Motor neuron (in vitro differentiated cells): ENCODE results near the gene CD69. TPM values are rescaled to one million over a fixed set of nuclear protein-coding genes. Genes with fewer than 3 reads are reported as not detected.
A peak's percentile ranks its signal among the peaks of the same experiment; 100 is the strongest.

Experiments used
- ATAC-seq, 8 experiments: fragments of 200-7000 bp; cut with Tn5 transposase; replicated peaks in 6 of 8; 2 replicates each; pipeline ENCODE4 v1.8.0; 2021; ENCODE audit warnings: mild to moderate bottlenecking in 8 of 8, moderate library complexity in 8 of 8
- H3K27ac ChIP-seq, 2 donors: fragments of 250-450 bp; sonication (Bioruptor Pico); 2 replicates each; pipeline ENCODE4 v1.9.0; 2021; ENCODE audit warnings: antibody characterized with exemption in 2 of 2, mild to moderate bottlenecking in 2 of 2, moderate library complexity in 1 of 2
- H3K4me1 ChIP-seq, 2 donors: fragments of 250-450 bp; sonication (Bioruptor Pico); replicated peaks in 1 of 2; 2 replicates each; pipeline ENCODE4 v1.6.1; 2021; ENCODE audit warnings: antibody characterized with exemption in 2 of 2, mild to moderate bottlenecking in 2 of 2, moderate library complexity in 1 of 2
- H3K4me3 ChIP-seq, 5 donors: fragments of 250-450 bp; sonication (Bioruptor Pico); 2 replicates each; pipeline ENCODE4 v1.9.0; 2021; ENCODE audit warnings: antibody characterized with exemption in 5 of 5, mild to moderate bottlenecking in 5 of 5, moderate library complexity in 4 of 5
- WGBS, 10 experiments: fragments of 450-650 bp; shearing (Covaris generic); methylation state at CpG; one replicate each; pipeline ENCODE4 v1.0.0; 2022; 5-methylcytosine and 5-hydroxymethylcytosine counted together
- in situ Hi-C, 9 experiments: fragments of 400-800 bp; cut with MboI; loops; one replicate each; pipeline ENCODE4 v1.15.0; 2021; ENCODE audit warnings: low sequenced_read_pairs in 9 of 9, low pct_unique_long_range_greater_than_20kb in 2 of 9; ENCODE audit not compliant: unreplicated experiment in 9 of 9
- total RNA-seq, 8 experiments: library from RNA; unstranded; fragments of 300-600 nt; gene quantifications; 2 replicates each; pipeline versions ENCODE4 v1.2.3 to v1.2.4, GENCODE V29; 2022

Gene CD69
- total RNA-seq, 8 experiments from 2014 or later: 0.20 to 1.4 (median 0.86) TPM; not detected in 2

GRCh38 chr12:9763025-9763424 is 2.3 kb upstream of the CD69 start:
- no peak for ATAC-seq
- Histone ChIP-seq H3K4me1 (peaks cover 0 to 2% of the 10 kb centered on the region in 2 donors), H3K27ac (no peak overlapping the region), H3K4me3 (no peak overlapping the region)
- WGBS, 10 experiments: 13 to 100% (median 94%) methylated on average over 1 to 2 of the region's 2 CpGs; no CpG with 5 or more reads in 1 of the 10 experiments
- in situ Hi-C loops: no loop called here

GRCh38 chr12:9762369-9762768 is 1.7 kb upstream of the CD69 start:
- no peak for ATAC-seq
- Histone ChIP-seq H3K27ac (no peak overlapping the region), H3K4me3 (no peak overlapping the region), H3K4me1 (peaks cover 0 to 2% of the 10 kb centered on the region in 2 donors)
- in situ Hi-C loops: no loop called here
- 58 to 100% (median 97%) methylated on average over 1 to 5 of the region's 5 CpGs for WGBS, 10 experiments

- Histone ChIP-seq H3K4me3 (no peak overlapping the region), H3K4me1 (peaks cover 0 to 2% of the 10 kb centered on the region in 2 donors), H3K27ac (no peak overlapping the region)
- WGBS, 10 experiments: 28 to 100% (median 91%) methylated on average over 1 to 4 of the region's 4 CpGs
- in situ Hi-C loops: no loop called here
- ATAC-seq: no peak
Observed at GRCh38 chr12:9761419-9761781, 699 bp upstream of the CD69 start.

GRCh38 chr12:9760120-9760519 is 581 bp downstream of the CD69 start:
- in situ Hi-C loops: no loop called here
- H3K4me3 ChIP-seq: no peak overlapping the region
- peaks cover 0 to 2% of the 10 kb centered on the region in 2 donors for H3K4me1 ChIP-seq
- no peak overlapping the region for H3K27ac ChIP-seq
- WGBS, 10 experiments: 88 to 100% (median 100%) methylated on average over 1 of the region's 1 CpG; no CpG with 5 or more reads in 1 of the 10 experiments
- no peak for ATAC-seq

- in situ Hi-C loops: no loop called here
- 62 to 100% (median 100%) methylated on average over 1 of the region's 1 CpG for WGBS, 10 experiments
Observed at GRCh38 chr12:9759694-9760093, 1.0 kb downstream of the CD69 start.

GRCh38 chr12:9758119-9758518 is 2.6 kb downstream of the CD69 start:
- no peak for ATAC-seq
- H3K4me1 ChIP-seq: peaks cover 0 to 2% of the 10 kb centered on the region in 2 donors
- in situ Hi-C loops: no loop called here
- WGBS, 10 experiments: 79 to 100% (median 83%) methylated on average over 2 to 3 of the region's 3 CpGs; no CpG with 5 or more reads in 1 of the 10 experiments
- no peak overlapping the region for H3K27ac ChIP-seq
- H3K4me3 ChIP-seq: no peak overlapping the region

More at GRCh38 chr12:9759694-9760093, 1.0 kb downstream of the CD69 start:
- H3K4me1 ChIP-seq: peaks cover 0 to 2% of the 10 kb centered on the region in 2 donors
- H3K4me3 ChIP-seq: no peak overlapping the region
- no peak for ATAC-seq
- H3K27ac ChIP-seq: no peak overlapping the region

- Histone ChIP-seq H3K4me1 (peaks cover 0 to 2% of the 10 kb centered on the region in 2 donors), H3K4me3 (no peak overlapping the region), H3K27ac (no peak overlapping the region)
- ATAC-seq: no peak
- in situ Hi-C loops: no loop called here
- WGBS, 10 experiments: 53 to 97% (median 82%) methylated on average over 2 to 5 of the region's 5 CpGs
Observed at GRCh38 chr12:9757433-9758025, 3.2 kb downstream of the CD69 start.

- in situ Hi-C loops: no loop called here
- WGBS, 10 experiments: 45 to 100% (median 96%) methylated on average over 1 to 5 of the region's 5 CpGs; no CpG with 5 or more reads in 1 of the 10 experiments
- Histone ChIP-seq H3K4me3 (no peak overlapping the region), H3K4me1 (peaks cover 0 to 2% of the 10 kb centered on the region in 2 donors), H3K27ac (no peak overlapping the region)
- no peak for ATAC-seq
Observed at GRCh38 chr12:9756706-9757105, 4.0 kb downstream of the CD69 start.

GRCh38 chr12:9756170-9756569 is 4.5 kb downstream of the CD69 start:
- H3K4me3 ChIP-seq: no peak overlapping the region
- ATAC-seq: no peak
- H3K4me1 ChIP-seq: peaks cover 0 to 2% of the 10 kb centered on the region in 2 donors
- in situ Hi-C loops: no loop called here
- WGBS, 10 experiments: 46 to 100% (median 85%) methylated on average over 1 to 2 of the region's 2 CpGs
- H3K27ac ChIP-seq: no peak overlapping the region

GRCh38 chr12:9755567-9755966 is 5.1 kb downstream of the CD69 start:
- H3K27ac ChIP-seq: no peak overlapping the region
- in situ Hi-C loops: no loop called here
- no peak overlapping the region for H3K4me3 ChIP-seq
- ATAC-seq: no peak
- WGBS, 10 experiments: 0 to 100% (median 73%) methylated on average over 1 to 2 of the region's 2 CpGs
- H3K4me1 ChIP-seq: no peaks in the 10 kb centered on the region

GRCh38 chr12:9755035-9755434 is 5.7 kb downstream of the CD69 start:
- Histone ChIP-seq H3K4me1 (no peaks in the 10 kb centered on the region), H3K4me3 (no peak overlapping the region), H3K27ac (no peak overlapping the region)
- no peak for ATAC-seq
- in situ Hi-C loops: no loop called here

GRCh38 chr12:9754099-9754927 is 6.4 kb downstream of the CD69 start:
- no peak for ATAC-seq
- Histone ChIP-seq H3K4me1 (no peaks in the 10 kb centered on the region), H3K27ac (no peak overlapping the region), H3K4me3 (no peak overlapping the region)
- in situ Hi-C loops: no loop called here
- 63 to 100% (median 93%) methylated on average over 2 to 3 of the region's 3 CpGs for whole genome bisulfite sequencing, 10 experiments

GRCh38 chr12:9753498-9753897 is 7.2 kb downstream of the CD69 start:
- in situ Hi-C loops: no loop called here
- H3K4me1 ChIP-seq: no peaks in the 10 kb centered on the region
- no peak overlapping the region for H3K27ac ChIP-seq
- H3K4me3 ChIP-seq: no peak overlapping the region
- WGBS, 10 experiments: 33 to 87% (median 76%) methylated on average over 1 to 3 of the region's 3 CpGs
- no peak for ATAC-seq

GRCh38 chr12:9753073-9753472 is 7.6 kb downstream of the CD69 start:
- Histone ChIP-seq H3K27ac (no peak overlapping the region), H3K4me1 (no peaks in the 10 kb centered on the region), H3K4me3 (no peak overlapping the region)
- peak in 1 of 8 experiments; percentile 45 for ATAC-seq
- WGBS, 10 experiments: 4 to 90% (median 74%) methylated on average over 1 to 2 of the region's 2 CpGs
- in situ Hi-C loops: no loop called here
